GM12878 (cell line): Measurements from ENCODE around the gene QRFP.

Experiments
- CHD2 ChIP-seq: IDR thresholded peaks from 2 replicates; pipeline ENCODE4 v1.6.1; 2011; ENCODE audit warnings: low read depth, low read length, improper control_type of control experiment, borderline replicate concordance
- CTCF ChIP-seq, 3 experiments: IDR thresholded peaks in 2 of 3; conservative IDR thresholded peaks in 1 of 3; 2 replicates each; pipeline ENCODE4 v1.5.1; 2011; ENCODE audit warnings: low read depth in 3 of 3, low read length in 3 of 3, mild to moderate bottlenecking in 3 of 3, control low read depth in 2 of 3, moderate library complexity in 2 of 3, inconsistent platforms in 1 of 3, mixed read lengths in 1 of 3; ENCODE audit not compliant: control insufficient read depth in 2 of 3, insufficient read depth in 1 of 3; ENCODE audit errors: extremely low read depth in 1 of 3
- ESRRA ChIP-seq: IDR thresholded peaks from 2 replicates; pipeline ENCODE4 v1.6.1; 2012; ENCODE audit warnings: mild to moderate bottlenecking, low read length, improper control_type of control experiment
- KAT2A ChIP-seq: conservative IDR thresholded peaks from 2 replicates; pipeline ENCODE4 v1.6.1; 2011; ENCODE audit warnings: low read depth, low read length; ENCODE audit not compliant: control insufficient read depth
- POLR2A ChIP-seq: IDR thresholded peaks from 2 replicates; pipeline ENCODE4 v1.6.1; 2011; ENCODE audit warnings: low read depth, mild to moderate bottlenecking, low read length
- POLR2AphosphoS2 ChIP-seq: IDR thresholded peaks from 2 replicates; pipeline ENCODE4 v1.6.1; 2011; ENCODE audit warnings: low read depth, mild to moderate bottlenecking, low read length, improper control_type of control experiment, moderate library complexity
- POLR2AphosphoS5 ChIP-seq: IDR thresholded peaks from 2 replicates; pipeline ENCODE4 v1.6.1; 2011; ENCODE audit warnings: mild to moderate bottlenecking, low read length, inconsistent platforms
- RB1 ChIP-seq: fragments of 450-650 bp; formaldehyde crosslinking; IDR thresholded peaks from 2 replicates; pipeline ENCODE4 v1.6.1; 2017; ENCODE audit warnings: mild to moderate bottlenecking, borderline replicate concordance
- SMC3 ChIP-seq: IDR thresholded peaks from 2 replicates; pipeline ENCODE4 v1.6.1; 2011; ENCODE audit warnings: low read length, improper control_type of control experiment, borderline replicate concordance
- ZNF207 ChIP-seq: fragments of 450-650 bp; IDR thresholded peaks from 2 replicates; pipeline ENCODE4 v1.6.1; 2014; ENCODE audit warnings: antibody characterized with exemption, mild to moderate bottlenecking, borderline replicate concordance
- ZNF274 ChIP-seq: IDR thresholded peaks from one replicate; pipeline ENCODE4 v1.8.0; 2011; ENCODE audit not compliant: insufficient read length, insufficient read depth

GRCh38 chr9:130912932-130913598, 16.5 kb upstream of the QRFP start:
- TF ChIP-seq ZNF274 (no peak), KAT2A (no peak), CTCF (IDR thresholded peaks at IDR 0.05 in 2 of 3, conservative IDR thresholded peaks at IDR 0.05 in 1 of 3; ENCODE audit: control insufficient read depth in 2 of 3, extremely low read depth in 1 of 3, insufficient read depth in 1 of 3, low read depth in 3 of 3, low read length in 3 of 3) (no peak), POLR2AphosphoS5 (no peak), ZNF207 (no peak), POLR2AphosphoS2 (no peak), SMC3 (no peak), POLR2A (no peak), CHD2 (no peak), ESRRA (no peak), RB1 (no peak)
